K562 (cell line): ENCODE data around the gene TMPO. TPM values are rescaled to one million over a fixed set of nuclear protein-coding genes. Genes with fewer than 3 reads are reported as not detected.

Experiments used
- BRCA1 ChIP-seq, 2 experiments: fragments of 450-650 bp in 1 of 2; sonication (generic) in 1 of 2; formaldehyde crosslinking in 1 of 2; IDR thresholded peaks; 2 replicates each; pipeline versions ENCODE4 v1.5.0 to v1.6.1; 2017 to 2020; ENCODE audit warnings: mild to moderate bottlenecking in 1 of 2, missing genetic modification reagents in 1 of 2
- BRF1 ChIP-seq: IDR thresholded peaks from 3 replicates; pipeline ENCODE4 v1.6.1; 2011; ENCODE audit warnings: borderline replicate concordance, mild to moderate bottlenecking; ENCODE audit not compliant: insufficient read length; ENCODE audit errors: extremely low read depth
- CBX5 ChIP-seq: IDR thresholded peaks from 2 replicates; pipeline ENCODE4 v1.6.1; 2014; ENCODE audit warnings: low read depth, borderline replicate concordance
- DMBX1 ChIP-seq: fragments of 250-450 bp; sonication (Bioruptor Pico); IDR thresholded peaks from 2 replicates; pipeline ENCODE4 v1.8.0; 2022; ENCODE audit warnings: inconsistent platforms, mild to moderate bottlenecking, moderate library complexity, borderline replicate concordance
- E2F3 ChIP-seq: fragments of 250-450 bp; sonication (Bioruptor Pico); IDR thresholded peaks from 2 replicates; pipeline ENCODE4 v1.4.0; 2020; ENCODE audit warnings: mild to moderate bottlenecking
- KAT7 ChIP-seq: sonication (generic); formaldehyde crosslinking; IDR thresholded peaks from 2 replicates; pipeline ENCODE4 v1.8.0; 2022; ENCODE audit warnings: missing genetic modification reagents, mild to moderate bottlenecking, borderline replicate concordance
- LCOR ChIP-seq: sonication (generic); formaldehyde crosslinking; IDR thresholded peaks from 2 replicates; pipeline ENCODE4 v1.8.0; 2022; ENCODE audit warnings: mild to moderate bottlenecking, missing genetic modification reagents
- NCOA4 ChIP-seq: fragments of 450-650 bp; IDR thresholded peaks from 2 replicates; pipeline ENCODE4 v1.6.1; 2018; ENCODE audit warnings: mild to moderate bottlenecking; ENCODE audit not compliant: partially characterized antibody
- NFE2 ChIP-seq: IDR thresholded peaks from 2 replicates; pipeline ENCODE4 v1.6.1; 2014; ENCODE audit warnings: antibody characterized with exemption, low read depth
- PHB ChIP-seq: fragments of 250-450 bp; sonication (Bioruptor Pico); IDR thresholded peaks from 2 replicates; pipeline ENCODE4 v1.5.0; 2021
- PHF8 ChIP-seq: fragments of 200-600 bp; sonication (generic); IDR thresholded peaks from 2 replicates; pipeline ENCODE4 v1.6.1; 2012; ENCODE audit warnings: mixed run types, mild to moderate bottlenecking, inconsistent platforms, low read length, moderate library complexity, borderline replicate concordance
- RFX5 ChIP-seq: IDR thresholded peaks from 2 replicates; pipeline ENCODE4 v1.6.1; 2011; ENCODE audit warnings: low read depth, mild to moderate bottlenecking, improper control_type of control experiment, low read length
- SAFB2 ChIP-seq: fragments of 200-400 bp; formaldehyde crosslinking; IDR thresholded peaks from 2 replicates; pipeline ENCODE4 v1.6.1; 2018; ENCODE audit warnings: borderline replicate concordance, low read length, low read depth, moderate library complexity; ENCODE audit not compliant: severe bottlenecking
- ZNF239 ChIP-seq: fragments of 250-450 bp; sonication (Bioruptor Pico); IDR thresholded peaks from 2 replicates; pipeline ENCODE4 v1.4.0; 2020; ENCODE audit warnings: mild to moderate bottlenecking
- ZNF644 ChIP-seq: fragments of 200-800 bp; sonication (Bioruptor generic); IDR thresholded peaks from 2 replicates; pipeline ENCODE4 v1.6.1; 2016; ENCODE audit warnings: low read depth, missing genetic modification characterization, missing compliant biosample characterization
- ZSCAN29 ChIP-seq: fragments of 450-650 bp; IDR thresholded peaks from 2 replicates; pipeline ENCODE4 v1.6.1; 2017
- polyA plus RNA-seq, 8 experiments: library from polyadenylated mRNA; depleted of rRNA in 4 of 8; stranded (reverse) in 5 of 8; unstranded in 3 of 8; fragments of >200 nt; fragmentation: Nextera tagmentation in 2 of 8; fragmentation: Illumina TruSeq in 1 of 8; extraction: Ambion mirVana in 2 of 8; extraction: Trizol in 1 of 8; gene quantifications; 2 replicates each; pipeline versions ENCODE4 v1.2.1 to v1.2.3, GENCODE V29; 2011 to 2014; ENCODE audit warnings: inconsistent platforms in 1 of 8, missing spikeins in 1 of 8
- total RNA-seq, 7 experiments: library from RNA; depleted of rRNA in 6 of 7; stranded (reverse); fragments of >200 nt in 6 of 7; fragmentation: Illumina TruSeq in 2 of 7; extraction: Trizol in 2 of 7; gene quantifications; 2 replicates each; pipeline versions ENCODE4 v1.2.1 to v1.2.3, GENCODE V29; 2011 to 2021; ENCODE audit warnings: low replicate concordance in 1 of 7
- TF ChIP-seq, protein P1 (sequence below): fragments of 250-450 bp; sonication (Bioruptor Pico); IDR thresholded peaks from 2 replicates; pipeline ENCODE4 v1.4.0; 2020
- TF ChIP-seq, protein P2 (sequence below): fragments of 450-650 bp; IDR thresholded peaks from 2 replicates; pipeline ENCODE4 v1.6.1; 2017; ENCODE audit warnings: antibody characterized with exemption
- TF ChIP-seq, protein P3 (sequence below): fragments of 450-650 bp; IDR thresholded peaks from 2 replicates; pipeline ENCODE4 v1.6.1; 2018; ENCODE audit warnings: mild to moderate bottlenecking, low read depth; ENCODE audit not compliant: partially characterized antibody

Gene TMPO
- total and polyA plus RNA-seq, 9 of the 15 experiments (the other 6 are each of a cell fraction or from before 2014, with no cell fraction given) = 62.1 to 263 (median 182) TPM

DNA sequence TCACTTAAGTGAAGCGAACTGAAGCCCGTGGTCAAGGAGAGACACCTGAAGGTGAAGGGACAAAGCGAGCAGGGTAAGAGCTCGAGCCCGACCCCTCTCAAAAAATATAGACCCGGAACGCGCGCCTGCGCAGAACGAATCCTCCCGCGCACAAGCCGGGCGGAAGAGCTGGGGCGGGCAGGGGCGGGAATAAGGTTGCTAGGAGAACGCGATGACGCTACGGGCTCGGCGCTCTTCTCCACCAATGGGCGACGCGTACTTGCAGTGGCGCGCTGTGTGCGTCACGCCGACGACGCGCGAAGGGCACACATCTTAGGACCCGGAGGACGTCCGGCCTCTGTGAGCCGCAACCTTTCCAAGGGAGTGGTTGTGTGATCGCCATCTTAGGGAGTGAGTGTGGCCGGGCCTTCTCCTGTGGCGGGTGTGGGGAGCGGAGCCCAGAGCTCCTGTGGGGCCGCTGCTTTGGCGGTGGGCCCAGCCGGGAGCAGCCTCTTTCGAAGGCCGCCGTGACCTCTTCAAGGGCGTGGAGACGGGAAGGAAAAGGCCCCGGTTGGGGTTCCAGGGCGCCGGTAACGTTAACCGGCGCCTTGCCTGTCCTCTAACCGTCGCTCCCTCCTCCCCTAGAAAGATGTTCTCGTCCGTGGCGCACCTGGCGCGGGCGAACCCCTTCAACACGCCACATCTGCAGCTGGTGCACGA lies 78.1 kb downstream of the TMPO start, which contains the start of gene SLC25A3 (continued):
- no peak for TF ChIP-seq ZNF644 (tag)
- TF ChIP-seq ZNF239 (CRISPR knock-in tag) = no peak
- TF ChIP-seq BRCA1 (IDR thresholded peaks at IDR 0.05) = no peak
- no peak for TF ChIP-seq BRCA1 (CRISPR knock-in tag; IDR thresholded peaks at IDR 0.05)
- no peak for TF ChIP-seq ZSCAN29
- TF ChIP-seq, protein P1, sequence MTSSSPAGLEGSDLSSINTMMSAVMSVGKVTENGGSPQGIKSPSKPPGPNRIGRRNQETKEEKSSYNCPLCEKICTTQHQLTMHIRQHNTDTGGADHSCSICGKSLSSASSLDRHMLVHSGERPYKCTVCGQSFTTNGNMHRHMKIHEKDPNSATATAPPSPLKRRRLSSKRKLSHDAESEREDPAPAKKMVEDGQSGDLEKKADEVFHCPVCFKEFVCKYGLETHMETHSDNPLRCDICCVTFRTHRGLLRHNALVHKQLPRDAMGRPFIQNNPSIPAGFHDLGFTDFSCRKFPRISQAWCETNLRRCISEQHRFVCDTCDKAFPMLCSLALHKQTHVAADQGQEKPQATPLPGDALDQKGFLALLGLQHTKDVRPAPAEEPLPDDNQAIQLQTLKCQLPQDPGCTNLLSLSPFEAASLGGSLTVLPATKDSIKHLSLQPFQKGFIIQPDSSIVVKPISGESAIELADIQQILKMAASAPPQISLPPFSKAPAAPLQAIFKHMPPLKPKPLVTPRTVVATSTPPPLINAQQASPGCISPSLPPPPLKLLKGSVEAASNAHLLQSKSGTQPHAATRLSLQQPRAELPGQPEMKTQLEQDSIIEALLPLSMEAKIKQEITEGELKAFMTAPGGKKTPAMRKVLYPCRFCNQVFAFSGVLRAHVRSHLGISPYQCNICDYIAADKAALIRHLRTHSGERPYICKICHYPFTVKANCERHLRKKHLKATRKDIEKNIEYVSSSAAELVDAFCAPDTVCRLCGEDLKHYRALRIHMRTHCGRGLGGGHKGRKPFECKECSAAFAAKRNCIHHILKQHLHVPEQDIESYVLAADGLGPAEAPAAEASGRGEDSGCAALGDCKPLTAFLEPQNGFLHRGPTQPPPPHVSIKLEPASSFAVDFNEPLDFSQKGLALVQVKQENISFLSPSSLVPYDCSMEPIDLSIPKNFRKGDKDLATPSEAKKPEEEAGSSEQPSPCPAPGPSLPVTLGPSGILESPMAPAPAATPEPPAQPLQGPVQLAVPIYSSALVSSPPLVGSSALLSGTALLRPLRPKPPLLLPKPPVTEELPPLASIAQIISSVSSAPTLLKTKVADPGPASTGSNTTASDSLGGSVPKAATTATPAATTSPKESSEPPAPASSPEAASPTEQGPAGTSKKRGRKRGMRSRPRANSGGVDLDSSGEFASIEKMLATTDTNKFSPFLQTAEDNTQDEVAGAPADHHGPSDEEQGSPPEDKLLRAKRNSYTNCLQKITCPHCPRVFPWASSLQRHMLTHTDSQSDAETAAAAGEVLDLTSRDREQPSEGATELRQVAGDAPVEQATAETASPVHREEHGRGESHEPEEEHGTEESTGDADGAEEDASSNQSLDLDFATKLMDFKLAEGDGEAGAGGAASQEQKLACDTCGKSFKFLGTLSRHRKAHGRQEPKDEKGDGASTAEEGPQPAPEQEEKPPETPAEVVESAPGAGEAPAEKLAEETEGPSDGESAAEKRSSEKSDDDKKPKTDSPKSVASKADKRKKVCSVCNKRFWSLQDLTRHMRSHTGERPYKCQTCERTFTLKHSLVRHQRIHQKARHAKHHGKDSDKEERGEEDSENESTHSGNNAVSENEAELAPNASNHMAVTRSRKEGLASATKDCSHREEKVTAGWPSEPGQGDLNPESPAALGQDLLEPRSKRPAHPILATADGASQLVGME = no peak
- no peak for TF ChIP-seq LCOR
- no peak for TF ChIP-seq DMBX1 (CRISPR knock-in tag)
- TF ChIP-seq BRF1 = no peak
- TF ChIP-seq PHB (CRISPR knock-in tag) = no peak
- TF ChIP-seq E2F3 (CRISPR knock-in tag) = no peak; the same call in 1 of the 2 replicates
- TF ChIP-seq, protein P2, sequence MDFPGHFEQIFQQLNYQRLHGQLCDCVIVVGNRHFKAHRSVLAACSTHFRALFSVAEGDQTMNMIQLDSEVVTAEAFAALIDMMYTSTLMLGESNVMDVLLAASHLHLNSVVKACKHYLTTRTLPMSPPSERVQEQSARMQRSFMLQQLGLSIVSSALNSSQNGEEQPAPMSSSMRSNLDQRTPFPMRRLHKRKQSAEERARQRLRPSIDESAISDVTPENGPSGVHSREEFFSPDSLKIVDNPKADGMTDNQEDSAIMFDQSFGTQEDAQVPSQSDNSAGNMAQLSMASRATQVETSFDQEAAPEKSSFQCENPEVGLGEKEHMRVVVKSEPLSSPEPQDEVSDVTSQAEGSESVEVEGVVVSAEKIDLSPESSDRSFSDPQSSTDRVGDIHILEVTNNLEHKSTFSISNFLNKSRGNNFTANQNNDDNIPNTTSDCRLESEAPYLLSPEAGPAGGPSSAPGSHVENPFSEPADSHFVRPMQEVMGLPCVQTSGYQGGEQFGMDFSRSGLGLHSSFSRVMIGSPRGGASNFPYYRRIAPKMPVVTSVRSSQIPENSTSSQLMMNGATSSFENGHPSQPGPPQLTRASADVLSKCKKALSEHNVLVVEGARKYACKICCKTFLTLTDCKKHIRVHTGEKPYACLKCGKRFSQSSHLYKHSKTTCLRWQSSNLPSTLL = no peak
- no peak for TF ChIP-seq SAFB2
- 0 out of 2 replicates have a peak, but pooled peaks have one; percentile 7 for TF ChIP-seq NFE2
- TF ChIP-seq RFX5 = peak; percentile 54; the same call in 1 of the 2 replicates
- TF ChIP-seq, protein P3, sequence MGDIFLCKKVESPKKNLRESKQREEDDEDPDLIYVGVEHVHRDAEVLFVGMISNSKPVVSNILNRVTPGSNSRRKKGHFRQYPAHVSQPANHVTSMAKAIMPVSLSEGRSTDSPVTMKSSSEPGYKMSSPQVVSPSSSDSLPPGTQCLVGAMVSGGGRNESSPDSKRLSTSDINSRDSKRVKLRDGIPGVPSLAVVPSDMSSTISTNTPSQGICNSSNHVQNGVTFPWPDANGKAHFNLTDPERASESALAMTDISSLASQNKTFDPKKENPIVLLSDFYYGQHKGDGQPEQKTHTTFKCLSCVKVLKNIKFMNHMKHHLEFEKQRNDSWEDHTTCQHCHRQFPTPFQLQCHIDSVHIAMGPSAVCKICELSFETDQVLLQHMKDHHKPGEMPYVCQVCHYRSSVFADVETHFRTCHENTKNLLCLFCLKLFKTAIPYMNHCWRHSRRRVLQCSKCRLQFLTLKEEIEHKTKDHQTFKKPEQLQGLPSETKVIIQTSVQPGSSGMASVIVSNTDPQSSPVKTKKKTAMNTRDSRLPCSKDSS = no peak
- no peak for TF ChIP-seq NCOA4
- no peak for TF ChIP-seq KAT7
- TF ChIP-seq PHF8 = peak; percentile 98
- no peak for TF ChIP-seq CBX5
